ENCODE measurements around the gene MYL3. TPM values are rescaled to one million over a fixed set of nuclear protein-coding genes. Genes with fewer than 3 reads are reported as not detected.
"Not testable (repeated sequence)": the region's sequence is repeated elsewhere in the genome, so short reads cannot be mapped to it uniquely, and the experiment has no call there.

Gene MYL3
- total RNA-seq, 1 donor from 2014 or later: 7,440 TPM

GRCh38 chr3:46831316-46831715, 31.9 kb downstream of the MYL3 start:
- Histone ChIP-seq H3K9me3 (replicated peaks) (no peaks in the 10 kb centered on the region), H3K27me3 (ENCODE audit: low read depth) (no peaks in the 10 kb centered on the region), H3K4me3 (no peak overlapping the region), H3K36me3 (peaks cover 50% of the 10 kb centered on the region), H3K4me1 (no peaks in the 10 kb centered on the region), H3K27ac (replicated peaks) (no peak overlapping the region)
- no peak for DNase-seq
- TF ChIP-seq, protein P1, sequence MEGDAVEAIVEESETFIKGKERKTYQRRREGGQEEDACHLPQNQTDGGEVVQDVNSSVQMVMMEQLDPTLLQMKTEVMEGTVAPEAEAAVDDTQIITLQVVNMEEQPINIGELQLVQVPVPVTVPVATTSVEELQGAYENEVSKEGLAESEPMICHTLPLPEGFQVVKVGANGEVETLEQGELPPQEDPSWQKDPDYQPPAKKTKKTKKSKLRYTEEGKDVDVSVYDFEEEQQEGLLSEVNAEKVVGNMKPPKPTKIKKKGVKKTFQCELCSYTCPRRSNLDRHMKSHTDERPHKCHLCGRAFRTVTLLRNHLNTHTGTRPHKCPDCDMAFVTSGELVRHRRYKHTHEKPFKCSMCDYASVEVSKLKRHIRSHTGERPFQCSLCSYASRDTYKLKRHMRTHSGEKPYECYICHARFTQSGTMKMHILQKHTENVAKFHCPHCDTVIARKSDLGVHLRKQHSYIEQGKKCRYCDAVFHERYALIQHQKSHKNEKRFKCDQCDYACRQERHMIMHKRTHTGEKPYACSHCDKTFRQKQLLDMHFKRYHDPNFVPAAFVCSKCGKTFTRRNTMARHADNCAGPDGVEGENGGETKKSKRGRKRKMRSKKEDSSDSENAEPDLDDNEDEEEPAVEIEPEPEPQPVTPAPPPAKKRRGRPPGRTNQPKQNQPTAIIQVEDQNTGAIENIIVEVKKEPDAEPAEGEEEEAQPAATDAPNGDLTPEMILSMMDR (IDR thresholded peaks at IDR 0.05; ENCODE audit: borderline replicate concordance): no peak
- intact Hi-C loops (cut with micrococcal nuclease): no loop called here

GRCh38 chr3:46830801-46831200, 32.4 kb downstream of the MYL3 start:
- intact Hi-C loops (cut with micrococcal nuclease): no loop called here
- H3K9me3 ChIP-seq (replicated peaks): no peaks in the 10 kb centered on the region
- H3K36me3 ChIP-seq: peaks cover 45% of the 10 kb centered on the region
- H3K27ac ChIP-seq (replicated peaks): no peak overlapping the region
- no peaks in the 10 kb centered on the region for H3K4me1 ChIP-seq
- H3K4me3 ChIP-seq: no peak overlapping the region
- TF ChIP-seq, protein P1 (IDR thresholded peaks at IDR 0.05; ENCODE audit: borderline replicate concordance): no peak
- no peak for DNase-seq
- H3K27me3 ChIP-seq (ENCODE audit: low read depth): no peaks in the 10 kb centered on the region

DNA sequence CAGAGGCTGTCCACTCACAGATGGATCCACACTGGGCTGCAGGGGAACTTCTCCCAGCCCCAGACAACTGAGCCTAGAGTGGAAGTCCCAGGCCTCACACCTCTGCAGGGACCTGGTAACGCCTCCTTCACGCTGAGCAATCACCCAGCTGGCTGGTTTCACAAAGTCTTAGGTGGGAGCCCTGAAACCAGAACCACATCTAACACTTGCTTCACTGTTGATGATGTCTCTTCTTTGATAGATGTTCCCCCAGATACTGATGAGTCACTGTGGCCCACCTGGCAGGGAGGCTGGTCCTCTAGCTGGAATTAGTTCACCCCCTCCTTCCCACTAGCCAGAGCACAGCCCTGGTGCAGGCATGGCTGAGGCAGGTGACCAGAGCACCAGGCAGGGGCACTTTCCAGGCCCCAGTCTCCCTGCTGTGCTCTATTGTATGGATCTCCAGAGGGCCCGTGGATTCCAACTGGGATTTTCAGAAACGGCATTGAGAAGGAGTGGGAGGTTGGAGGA, 33.5 kb downstream of the MYL3 start:
- Histone ChIP-seq H3K36me3 (peaks cover 44% of the 10 kb centered on the region), H3K27me3 (ENCODE audit: low read depth) (no peaks in the 10 kb centered on the region), H3K4me3 (no peak overlapping the region), H3K4me1 (no peaks in the 10 kb centered on the region), H3K27ac (replicated peaks) (no peak overlapping the region), H3K9me3 (replicated peaks) (no peaks in the 10 kb centered on the region)
- no peak for DNase-seq
- TF ChIP-seq, protein P1 (IDR thresholded peaks at IDR 0.05; ENCODE audit: borderline replicate concordance): no peak
- intact Hi-C loops (cut with micrococcal nuclease): no loop called here

DNA sequence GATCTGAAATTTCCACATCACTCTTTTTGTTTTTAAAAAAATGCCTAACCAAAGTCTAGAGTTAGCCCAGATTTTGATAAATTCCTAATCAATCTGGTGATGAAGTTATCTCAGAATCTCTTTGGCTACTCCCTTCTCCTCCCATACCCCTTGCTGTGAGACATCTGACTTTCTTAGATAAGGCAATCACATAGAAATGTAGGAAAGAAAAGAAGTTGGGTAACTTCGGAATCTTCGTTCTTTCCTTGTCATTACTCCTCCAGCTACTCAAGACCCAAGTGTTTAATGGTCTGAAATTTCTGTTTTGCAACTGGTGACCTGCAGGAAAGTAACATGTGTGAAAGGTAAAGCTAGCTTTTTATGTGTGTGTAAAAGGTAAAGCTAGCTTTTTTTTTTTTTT, 37.8 kb downstream of the MYL3 start:
- no peak for DNase-seq
- TF ChIP-seq, protein P1 (IDR thresholded peaks at IDR 0.05; ENCODE audit: borderline replicate concordance): no peak
- no peaks in the 10 kb centered on the region for H3K27me3 ChIP-seq (ENCODE audit: low read depth)
- H3K4me3 ChIP-seq: no peak overlapping the region
- H3K36me3 ChIP-seq: peaks cover 49% of the 10 kb centered on the region
- intact Hi-C loops (cut with micrococcal nuclease): no loop called here
- H3K9me3 ChIP-seq (replicated peaks): no peaks in the 10 kb centered on the region
- H3K4me1 ChIP-seq: no peaks in the 10 kb centered on the region
- H3K27ac ChIP-seq (replicated peaks): no peak overlapping the region

DNA sequence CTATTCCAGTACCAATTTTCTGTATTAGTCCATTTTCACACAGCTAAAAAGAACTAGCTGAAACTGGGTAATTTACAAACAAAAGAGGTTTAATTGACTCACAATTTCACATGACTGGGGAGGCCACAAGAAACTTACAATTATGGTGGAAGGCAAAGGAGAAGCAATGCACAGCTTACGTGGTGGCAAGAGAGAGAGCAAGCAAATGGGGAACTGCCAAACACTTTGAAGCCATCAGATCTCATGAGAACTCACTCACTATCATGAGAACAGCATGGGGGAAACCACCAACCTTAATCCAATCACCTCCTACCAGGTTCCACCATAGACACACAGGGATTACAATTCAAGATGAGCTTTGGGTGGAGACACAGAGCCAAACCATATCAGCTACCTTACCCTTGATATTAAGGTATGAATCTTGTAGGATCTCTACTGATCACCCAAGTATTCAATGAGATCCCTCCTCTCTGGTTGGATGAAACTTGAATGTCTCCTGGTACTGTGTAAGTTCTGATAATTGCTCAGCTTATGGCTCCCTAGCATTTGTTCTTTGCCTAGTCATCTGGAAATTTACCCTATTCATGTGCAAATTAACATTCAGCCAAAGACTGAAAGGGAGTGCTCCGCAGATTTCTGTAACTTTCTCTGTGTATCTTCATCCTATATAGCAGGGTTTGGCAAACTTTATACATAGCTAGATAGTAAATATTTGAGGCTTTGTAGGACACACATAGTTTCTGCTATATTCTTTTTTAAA, 38.9 kb downstream of the MYL3 start:
- no peak for DNase-seq
- Histone ChIP-seq H3K9me3 (replicated peaks) (no peaks in the 10 kb centered on the region), H3K27ac (replicated peaks) (no peak overlapping the region), H3K4me1 (no peaks in the 10 kb centered on the region), H3K27me3 (ENCODE audit: low read depth) (no peaks in the 10 kb centered on the region), H3K4me3 (no peak overlapping the region), H3K36me3 (peaks cover 49% of the 10 kb centered on the region)
- intact Hi-C loops (cut with micrococcal nuclease): no loop called here
- TF ChIP-seq, protein P1 (IDR thresholded peaks at IDR 0.05; ENCODE audit: borderline replicate concordance): no peak

- H3K9me3 ChIP-seq (replicated peaks); DNase-seq; H3K4me3 ChIP-seq; H3K27me3 ChIP-seq (ENCODE audit: low read depth); intact Hi-C loops (cut with micrococcal nuclease); H3K4me1 ChIP-seq; H3K27ac ChIP-seq (replicated peaks): not testable (repeated sequence)
- peaks cover 42% of the 10 kb centered on the region for H3K36me3 ChIP-seq
Measured at GRCh38 chr3:46823314-46823713, 39.9 kb downstream of the MYL3 start.

All from left ventricle myocardium inferior (tissue), 1 donor.